A673 (cell line): ENCODE data around the gene GRIN2C. TPM values are rescaled to one million over a fixed set of nuclear protein-coding genes. Genes with fewer than 3 reads are reported as not detected.

Source experiments
- BruUV-seq: library from RNA; stranded (reverse); fragments of 400-500 nt; replicated peaks from 2 replicates; lab custom pipeline; 2021; lab: Mats Ljungman, UMichigan
- CTCF ChIA-PET: fragments of 300-600 bp; sonication (Branson Sonifier 250); formaldehyde crosslinking; loops from one replicate; lab custom pipeline; 2022; ENCODE audit warnings: antibody characterized with exemption; lab: Charles Lee
- POLR2A ChIA-PET: fragments of 300-600 bp; sonication (Branson Sonifier 250); formaldehyde crosslinking; loops from one replicate; lab custom pipeline; 2022; ENCODE audit warnings: antibody characterized with exemption; ENCODE audit not compliant: low non-redundant PET; lab: Charles Lee
- DNase-seq: peaks from one replicate; pipeline ENCODE4 v3.0.0-alpha.2; 2015; ENCODE audit warnings: low spot score
- H3K27ac ChIP-seq: fragments of 200-600 bp; sonication (generic); 2 replicates; pipeline ENCODE4 v1.5.1; 2016; ENCODE audit warnings: mixed run types, low read depth, mild to moderate bottlenecking, mixed read lengths, antibody characterized with exemption, low read length; ENCODE audit not compliant: poor library complexity, severe bottlenecking
- H3K27me3 ChIP-seq: fragments of 200-600 bp; sonication (generic); replicated peaks from 2 replicates; pipeline ENCODE4 v1.6.1; 2017; ENCODE audit warnings: mixed run types, low read depth, mild to moderate bottlenecking, mixed read lengths, antibody characterized with exemption, low read length; ENCODE audit not compliant: insufficient read depth, poor library complexity
- H3K36me3 ChIP-seq: fragments of 200-600 bp; sonication (generic); 2 replicates; pipeline ENCODE4 v1.6.1; 2016; ENCODE audit warnings: mixed run types, mild to moderate bottlenecking, mixed read lengths, antibody characterized with exemption, low read length; ENCODE audit not compliant: insufficient read depth, poor library complexity, severe bottlenecking
- H3K4me1 ChIP-seq: fragments of 200-600 bp; sonication (generic); 2 replicates; pipeline ENCODE4 v1.6.1; 2017; ENCODE audit warnings: mixed run types, mild to moderate bottlenecking, mixed read lengths, antibody characterized with exemption, low read length; ENCODE audit not compliant: insufficient read depth, poor library complexity, severe bottlenecking
- H3K4me3 ChIP-seq: fragments of 200-600 bp; sonication (generic); 2 replicates; pipeline ENCODE4 v1.5.1; 2016; ENCODE audit warnings: low read depth, mixed run types, mild to moderate bottlenecking, mixed read lengths, low read length; ENCODE audit not compliant: poor library complexity, severe bottlenecking
- H3K9me3 ChIP-seq: fragments of 200-600 bp; sonication (generic); 2 replicates; pipeline ENCODE4 v1.6.1; 2016; ENCODE audit warnings: mixed run types, low read depth, mild to moderate bottlenecking, mixed read lengths, antibody characterized with exemption, low read length; ENCODE audit not compliant: poor library complexity, severe bottlenecking
- EZH2 ChIP-seq: fragments of 200-600 bp; sonication (generic); IDR thresholded peaks from 2 replicates; pipeline ENCODE4 v1.6.1; 2017; ENCODE audit warnings: borderline replicate concordance, low read depth, mild to moderate bottlenecking, mixed read lengths, antibody characterized with exemption, low read length; ENCODE audit not compliant: poor library complexity, severe bottlenecking
- intact Hi-C: fragments of 100-400 bp; cut with micrococcal nuclease; formaldehyde crosslinking; loops from one replicate; pipeline ENCODE4 v1.10.0; 2022; ENCODE audit not compliant: unreplicated experiment
- total RNA-seq: library from RNA; stranded (reverse); gene quantifications from 2 replicates; pipeline ENCODE4 v1.2.3, GENCODE V29; 2021
- TF ChIP-seq, protein P1 (sequence below): fragments of 300-800, 200-600 bp; sonication (generic); conservative IDR thresholded peaks from 2 replicates; pipeline ENCODE4 v1.5.1; 2017; ENCODE audit warnings: low read depth, mild to moderate bottlenecking, antibody characterized with exemption, low read length, moderate library complexity, mixed read lengths

The GRIN2C gene
- total RNA-seq, 1 experiment from 2014 or later = 0.09 TPM

DNA sequence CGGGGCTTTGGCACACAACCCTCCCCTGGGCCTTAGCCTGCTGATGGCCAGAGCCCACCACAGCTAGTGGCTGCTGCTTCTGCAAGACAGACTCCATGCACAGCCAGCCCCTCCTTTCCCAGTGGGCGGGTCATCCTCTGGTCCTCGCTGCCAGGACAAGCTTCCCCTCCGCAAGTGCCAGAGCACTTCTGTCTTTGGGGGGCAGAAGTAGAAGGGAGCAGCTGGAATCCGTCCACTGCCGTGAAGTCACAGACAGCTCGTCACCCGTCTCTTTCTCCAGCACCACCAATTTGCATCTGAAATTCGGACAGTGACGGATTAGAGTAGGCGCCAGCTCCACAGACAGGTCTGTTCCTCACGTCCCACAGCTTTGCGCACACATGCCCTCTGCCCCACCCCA, 52.2 kb downstream of the GRIN2C start:
- Histone ChIP-seq H3K27ac (no peak overlapping the region), H3K36me3 (no peaks in the 10 kb centered on the region), H3K9me3 (no peaks in the 10 kb centered on the region), H3K27me3 (no peaks in the 10 kb centered on the region), H3K4me1 (no peaks in the 10 kb centered on the region), H3K4me3 (no peak overlapping the region)
- CTCF ChIA-PET = no interaction called here
- no peak for DNase-seq
- TF ChIP-seq, protein P1, sequence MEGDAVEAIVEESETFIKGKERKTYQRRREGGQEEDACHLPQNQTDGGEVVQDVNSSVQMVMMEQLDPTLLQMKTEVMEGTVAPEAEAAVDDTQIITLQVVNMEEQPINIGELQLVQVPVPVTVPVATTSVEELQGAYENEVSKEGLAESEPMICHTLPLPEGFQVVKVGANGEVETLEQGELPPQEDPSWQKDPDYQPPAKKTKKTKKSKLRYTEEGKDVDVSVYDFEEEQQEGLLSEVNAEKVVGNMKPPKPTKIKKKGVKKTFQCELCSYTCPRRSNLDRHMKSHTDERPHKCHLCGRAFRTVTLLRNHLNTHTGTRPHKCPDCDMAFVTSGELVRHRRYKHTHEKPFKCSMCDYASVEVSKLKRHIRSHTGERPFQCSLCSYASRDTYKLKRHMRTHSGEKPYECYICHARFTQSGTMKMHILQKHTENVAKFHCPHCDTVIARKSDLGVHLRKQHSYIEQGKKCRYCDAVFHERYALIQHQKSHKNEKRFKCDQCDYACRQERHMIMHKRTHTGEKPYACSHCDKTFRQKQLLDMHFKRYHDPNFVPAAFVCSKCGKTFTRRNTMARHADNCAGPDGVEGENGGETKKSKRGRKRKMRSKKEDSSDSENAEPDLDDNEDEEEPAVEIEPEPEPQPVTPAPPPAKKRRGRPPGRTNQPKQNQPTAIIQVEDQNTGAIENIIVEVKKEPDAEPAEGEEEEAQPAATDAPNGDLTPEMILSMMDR = no peak
- TF ChIP-seq EZH2 = no peak
- intact Hi-C loops = no loop called here
- BruUV-seq = no TSS peak
- POLR2A ChIA-PET = no interaction called here

DNA sequence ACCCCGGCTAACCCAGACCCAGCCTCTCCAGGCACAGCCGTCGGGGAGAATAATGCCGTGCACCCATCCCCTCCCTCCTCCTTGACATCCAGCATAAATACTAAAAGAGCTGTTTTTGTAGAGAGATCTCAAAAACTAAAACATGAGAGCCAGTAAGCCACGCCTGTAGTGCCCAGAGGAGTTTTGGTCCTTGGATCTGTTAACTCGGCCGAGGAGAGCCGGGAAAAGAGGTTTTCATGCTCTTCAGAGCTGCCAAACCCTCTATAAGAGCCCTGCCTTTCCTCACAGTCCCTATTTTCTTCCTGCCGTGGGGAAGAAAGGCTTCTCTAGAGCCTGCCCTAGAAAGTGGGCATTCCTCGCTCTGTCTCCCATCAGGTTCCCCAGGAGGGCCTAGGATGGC, 53.4 kb downstream of the GRIN2C start:
- no peak for DNase-seq
- Histone ChIP-seq H3K4me3 (no peak overlapping the region), H3K27me3 (no peaks in the 10 kb centered on the region), H3K27ac (no peak overlapping the region), H3K36me3 (no peaks in the 10 kb centered on the region), H3K4me1 (no peaks in the 10 kb centered on the region), H3K9me3 (no peaks in the 10 kb centered on the region)
- intact Hi-C loops = no loop called here
- CTCF ChIA-PET = no interaction called here
- POLR2A ChIA-PET = no interaction called here
- TF ChIP-seq EZH2 = no peak
- TF ChIP-seq, protein P1 = no peak
- no TSS peak for BruUV-seq

DNA sequence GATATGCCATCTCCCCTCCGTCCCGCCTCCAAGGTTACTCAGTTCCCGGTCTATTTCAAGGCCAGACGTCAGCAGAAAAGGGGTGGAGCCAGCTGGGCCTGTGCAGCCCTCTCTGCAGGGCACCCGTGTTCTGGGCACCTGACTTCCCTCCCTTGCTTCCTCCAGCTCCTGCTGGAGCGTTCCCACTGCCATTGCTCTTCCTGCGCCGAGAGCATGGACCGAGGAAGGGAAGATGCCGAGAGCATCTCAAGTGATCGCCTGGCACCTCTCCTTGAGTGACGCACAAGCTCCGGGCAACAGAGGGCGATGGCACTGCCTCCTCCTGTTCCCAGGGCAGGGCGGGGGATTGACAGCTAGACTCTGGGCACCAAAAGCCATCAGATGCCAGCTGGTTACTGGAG, 54.1 kb downstream of the GRIN2C start:
- ChIA-PET CTCF (no interaction called here), POLR2A (no interaction called here)
- BruUV-seq = no TSS peak
- H3K4me1 ChIP-seq = no peaks in the 10 kb centered on the region
- H3K9me3 ChIP-seq = no peaks in the 10 kb centered on the region
- intact Hi-C loops = no loop called here
- no peak overlapping the region for H3K4me3 ChIP-seq
- no peaks in the 10 kb centered on the region for H3K27me3 ChIP-seq
- DNase-seq = no peak
- H3K27ac ChIP-seq = no peak overlapping the region
- H3K36me3 ChIP-seq = no peaks in the 10 kb centered on the region
- TF ChIP-seq, protein P1 = no peak
- TF ChIP-seq EZH2 = no peak
